ENCODE results near the gene SLC28A2. TPM values are rescaled to one million over a fixed set of nuclear protein-coding genes. Genes with fewer than 3 reads are reported as not detected.

The SLC28A2 gene
- total and polyA plus RNA-seq, 2 of the 13 experiments (the other 11 are each of a cell fraction or from before 2014, with no cell fraction given), result 0.01 to 0.11 TPM

DNA sequence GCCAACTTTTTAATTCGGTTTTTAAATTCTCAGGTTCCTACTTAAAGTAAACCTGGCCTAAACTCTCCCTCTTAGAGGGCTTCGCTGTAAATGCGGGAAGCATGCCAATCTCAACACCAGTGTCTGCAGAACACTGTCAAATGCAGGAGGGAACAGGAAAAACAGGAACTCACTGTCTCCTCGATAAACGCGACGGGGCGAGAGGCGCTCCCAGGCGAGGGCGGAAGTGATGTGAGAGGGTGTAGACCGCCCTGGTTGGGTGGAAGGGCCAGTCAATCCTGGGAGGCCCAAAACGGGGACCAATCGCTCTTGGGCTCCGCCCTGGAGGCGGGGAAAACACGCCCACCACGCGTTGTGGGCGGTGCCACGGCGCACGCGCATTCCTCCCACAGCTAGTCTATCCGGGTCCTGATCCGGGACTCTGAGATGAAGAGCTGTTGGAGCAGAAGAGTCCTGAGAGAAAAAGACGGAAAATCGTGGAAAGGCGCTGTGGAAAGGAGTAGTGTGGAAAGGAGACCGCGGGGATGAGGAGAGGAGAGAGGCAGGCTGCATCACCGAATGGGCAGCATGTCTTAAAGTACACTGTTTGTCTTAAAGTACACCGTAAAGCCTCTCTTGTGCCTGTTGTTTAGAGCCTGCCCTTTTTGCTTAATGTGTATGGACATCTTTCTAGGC, 27.1 kb downstream of the SLC28A2 start (continued):
- peak; percentile 74 for TF ChIP-seq ZNF574 (CRISPR knock-in tag; IDR thresholded peaks at IDR 0.05)
- TF ChIP-seq POLR2AphosphoS5 (IDR thresholded peaks at IDR 0.05; ENCODE audit: low read depth, low read length), result peak; percentile 97
- TF ChIP-seq ZSCAN20 (CRISPR knock-in tag; IDR thresholded peaks at IDR 0.05; ENCODE audit: borderline replicate concordance), result no peak
- peak; percentile 34; the same call in 1 of the 2 replicates for TF ChIP-seq KLF15 (CRISPR knock-in tag; IDR thresholded peaks at IDR 0.05; ENCODE audit: borderline replicate concordance)
- TF ChIP-seq POLR2G (IDR thresholded peaks at IDR 0.05; ENCODE audit: low read depth, low read length), result peak; percentile 94
- 0 out of 2 replicates have a peak, but pooled peaks have one; percentile 25 for TF ChIP-seq ZNF34 (CRISPR knock-in tag; IDR thresholded peaks at IDR 0.05; ENCODE audit: borderline replicate concordance)
- peak; percentile 75 for TF ChIP-seq ARID4A (CRISPR knock-in tag; IDR thresholded peaks at IDR 0.05; ENCODE audit: borderline replicate concordance)
- TF ChIP-seq, protein P1, sequence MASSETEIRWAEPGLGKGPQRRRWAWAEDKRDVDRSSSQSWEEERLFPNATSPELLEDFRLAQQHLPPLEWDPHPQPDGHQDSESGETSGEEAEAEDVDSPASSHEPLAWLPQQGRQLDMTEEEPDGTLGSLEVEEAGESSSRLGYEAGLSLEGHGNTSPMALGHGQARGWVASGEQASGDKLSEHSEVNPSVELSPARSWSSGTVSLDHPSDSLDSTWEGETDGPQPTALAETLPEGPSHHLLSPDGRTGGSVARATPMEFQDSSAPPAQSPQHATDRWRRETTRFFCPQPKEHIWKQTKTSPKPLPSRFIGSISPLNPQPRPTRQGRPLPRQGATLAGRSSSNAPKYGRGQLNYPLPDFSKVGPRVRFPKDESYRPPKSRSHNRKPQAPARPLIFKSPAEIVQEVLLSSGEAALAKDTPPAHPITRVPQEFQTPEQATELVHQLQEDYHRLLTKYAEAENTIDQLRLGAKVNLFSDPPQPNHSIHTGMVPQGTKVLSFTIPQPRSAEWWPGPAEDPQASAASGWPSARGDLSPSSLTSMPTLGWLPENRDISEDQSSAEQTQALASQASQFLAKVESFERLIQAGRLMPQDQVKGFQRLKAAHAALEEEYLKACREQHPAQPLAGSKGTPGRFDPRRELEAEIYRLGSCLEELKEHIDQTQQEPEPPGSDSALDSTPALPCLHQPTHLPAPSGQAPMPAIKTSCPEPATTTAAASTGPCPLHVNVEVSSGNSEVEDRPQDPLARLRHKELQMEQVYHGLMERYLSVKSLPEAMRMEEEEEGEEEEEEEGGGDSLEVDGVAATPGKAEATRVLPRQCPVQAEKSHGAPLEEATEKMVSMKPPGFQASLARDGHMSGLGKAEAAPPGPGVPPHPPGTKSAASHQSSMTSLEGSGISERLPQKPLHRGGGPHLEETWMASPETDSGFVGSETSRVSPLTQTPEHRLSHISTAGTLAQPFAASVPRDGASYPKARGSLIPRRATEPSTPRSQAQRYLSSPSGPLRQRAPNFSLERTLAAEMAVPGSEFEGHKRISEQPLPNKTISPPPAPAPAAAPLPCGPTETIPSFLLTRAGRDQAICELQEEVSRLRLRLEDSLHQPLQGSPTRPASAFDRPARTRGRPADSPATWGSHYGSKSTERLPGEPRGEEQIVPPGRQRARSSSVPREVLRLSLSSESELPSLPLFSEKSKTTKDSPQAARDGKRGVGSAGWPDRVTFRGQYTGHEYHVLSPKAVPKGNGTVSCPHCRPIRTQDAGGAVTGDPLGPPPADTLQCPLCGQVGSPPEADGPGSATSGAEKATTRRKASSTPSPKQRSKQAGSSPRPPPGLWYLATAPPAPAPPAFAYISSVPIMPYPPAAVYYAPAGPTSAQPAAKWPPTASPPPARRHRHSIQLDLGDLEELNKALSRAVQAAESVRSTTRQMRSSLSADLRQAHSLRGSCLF (CRISPR knock-in tag; IDR thresholded peaks at IDR 0.05; ENCODE audit: borderline replicate concordance), result no peak
- TF ChIP-seq FOXA1 (IDR thresholded peaks at IDR 0.05), result no peak
- peak; percentile 27; the same call in 1 of the 2 replicates for TF ChIP-seq FOXA1 (CRISPR knock-in tag; IDR thresholded peaks at IDR 0.05)
- peak; percentile 81 to 86 for TF ChIP-seq POLR2A (IDR thresholded peaks at IDR 0.05; ENCODE audit: insufficient read depth in 1 of 2, low read depth in 2 of 2, low read length in 2 of 2)
- peak; percentile 98 for TF ChIP-seq NFYC (CRISPR knock-in tag; IDR thresholded peaks at IDR 0.05)
- TF ChIP-seq ZNF550 (CRISPR knock-in tag; IDR thresholded peaks at IDR 0.05; ENCODE audit: borderline replicate concordance), result no peak
- peak; percentile 18; the same call in 1 of the 2 replicates for TF ChIP-seq ZBTB38 (CRISPR knock-in tag; IDR thresholded peaks at IDR 0.05)
- TF ChIP-seq, protein P2, sequence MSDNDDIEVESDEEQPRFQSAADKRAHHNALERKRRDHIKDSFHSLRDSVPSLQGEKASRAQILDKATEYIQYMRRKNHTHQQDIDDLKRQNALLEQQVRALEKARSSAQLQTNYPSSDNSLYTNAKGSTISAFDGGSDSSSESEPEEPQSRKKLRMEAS (IDR thresholded peaks at IDR 0.05), result peak; percentile 91
